ENCODE results near the gene PDE9A.

PDE9A gene

DNA sequence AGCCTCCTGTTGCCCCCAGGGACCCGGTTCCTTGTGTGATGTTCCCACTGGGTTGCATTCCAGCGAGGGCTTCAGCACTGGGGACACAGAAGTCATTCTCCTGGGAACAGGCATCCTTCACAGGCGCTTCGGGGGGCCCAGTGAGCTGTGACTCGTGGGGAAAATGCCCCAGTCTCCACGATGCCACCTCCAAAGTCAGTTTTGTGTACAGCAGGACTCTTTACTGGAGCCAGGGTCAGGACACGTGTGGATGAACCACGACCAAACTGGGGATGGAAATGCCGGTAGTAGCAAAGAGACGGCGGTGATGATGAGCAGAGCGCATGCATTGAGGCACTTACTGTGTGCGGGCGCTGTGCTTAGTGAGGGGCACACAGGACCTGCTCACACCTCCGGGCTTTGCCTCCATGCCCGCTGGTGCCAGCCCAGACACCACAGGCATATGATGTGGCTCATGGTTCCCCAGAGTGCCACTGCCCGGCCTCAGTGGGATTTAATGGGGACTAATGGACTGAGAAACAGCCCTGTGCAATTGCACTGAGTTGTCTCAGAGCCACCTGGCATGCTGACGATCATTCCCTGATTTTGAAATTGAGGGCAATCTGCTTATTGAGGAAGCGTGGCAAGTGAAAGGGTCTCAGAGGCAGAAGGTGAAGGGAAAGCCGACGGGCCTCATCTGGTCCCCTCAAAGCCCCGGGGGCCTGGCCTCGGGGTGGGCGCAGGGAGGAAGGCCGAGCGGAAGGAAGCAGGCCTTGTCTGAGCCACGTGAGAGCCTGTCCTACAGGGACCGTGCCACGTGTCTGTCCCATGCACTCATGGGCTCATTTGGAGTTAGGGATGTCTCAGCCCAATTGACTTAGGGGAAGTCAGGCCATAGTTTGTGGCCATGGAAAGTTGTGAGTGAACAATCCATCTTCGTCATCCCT, 91.4 kb downstream of the PDE9A start:
- no peak for DNase-seq

- DNase-seq, result no peak
Measured at GRCh38 chr21:42745511-42746239, 92.3 kb downstream of the PDE9A start.

DNA sequence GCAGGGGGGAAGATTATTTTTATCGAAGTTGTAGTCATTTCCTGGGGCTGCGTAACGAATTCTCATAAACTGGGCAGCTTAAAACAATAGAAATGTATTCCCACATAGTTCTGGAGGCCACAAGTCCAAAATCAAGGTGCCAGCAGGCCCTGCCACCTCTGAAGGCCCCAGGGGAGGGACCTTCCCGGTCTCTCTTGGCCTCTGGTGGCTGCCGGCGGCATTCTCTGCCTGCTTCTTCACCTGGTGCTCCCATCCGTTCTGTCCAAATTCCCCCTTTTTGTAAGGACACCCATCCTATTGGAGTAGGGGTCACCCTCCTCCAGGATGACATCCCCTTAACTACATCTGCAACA, 92.8 kb downstream of the PDE9A start:
- DNase-seq, result no peak

DNA sequence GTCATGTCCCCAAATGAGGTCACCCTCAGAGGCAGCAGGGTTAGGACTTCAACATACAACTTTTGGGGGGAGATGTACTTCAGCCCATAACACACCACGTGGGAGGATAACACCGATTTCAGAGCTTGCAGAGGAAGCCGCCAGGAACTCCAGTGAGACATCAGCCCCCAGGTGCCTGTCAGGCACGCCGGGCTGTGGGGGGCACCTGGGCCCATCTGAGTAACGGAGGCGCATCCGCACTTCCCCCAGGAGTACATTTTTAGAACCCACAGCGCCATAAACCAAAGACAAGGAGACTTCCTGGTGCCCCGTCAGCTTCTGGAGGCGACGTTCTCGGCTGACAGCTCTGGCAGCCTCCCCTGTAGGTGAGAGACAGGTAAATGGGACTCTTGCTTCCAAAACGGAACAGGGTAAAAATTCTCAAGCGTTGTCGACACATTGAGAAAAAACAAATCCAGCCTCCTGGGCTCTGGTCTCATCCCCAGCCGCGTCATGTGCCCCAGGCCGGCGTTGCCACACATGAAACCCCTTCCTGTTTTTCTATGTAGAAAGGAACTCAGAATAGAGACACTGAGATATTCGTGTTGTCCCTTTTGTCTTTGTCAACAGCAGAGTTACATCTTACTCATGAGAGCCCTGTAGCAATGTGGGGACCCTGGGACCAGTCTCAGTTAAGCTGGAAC, 93.3 kb downstream of the PDE9A start:
- no peak for DNase-seq

DNA sequence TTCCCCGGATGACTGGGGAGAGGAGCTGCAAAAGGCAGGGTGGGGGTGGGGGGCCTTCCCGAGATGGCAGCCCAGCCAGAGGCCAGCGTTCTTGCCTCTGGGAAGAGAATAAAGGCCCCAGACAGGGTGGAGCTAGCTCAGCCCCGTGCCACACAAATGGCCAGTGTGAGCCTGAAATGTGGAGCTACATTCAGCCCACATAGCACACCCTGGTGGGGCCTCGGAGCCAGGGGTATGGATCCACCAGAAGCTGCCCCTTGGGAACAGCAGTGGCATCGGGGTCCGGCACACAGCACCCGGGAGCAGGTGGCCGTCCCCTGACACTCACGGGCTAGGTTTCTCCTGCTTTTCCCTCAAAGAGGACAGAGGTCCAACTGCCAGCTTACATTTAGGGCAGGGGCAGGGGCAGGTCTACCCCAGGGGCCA, 93.9 kb downstream of the PDE9A start:
- DNase-seq, result no peak

GRCh38 chr21:42747746-42748351, 94.4 kb downstream of the PDE9A start:
- no peak for DNase-seq

DNA sequence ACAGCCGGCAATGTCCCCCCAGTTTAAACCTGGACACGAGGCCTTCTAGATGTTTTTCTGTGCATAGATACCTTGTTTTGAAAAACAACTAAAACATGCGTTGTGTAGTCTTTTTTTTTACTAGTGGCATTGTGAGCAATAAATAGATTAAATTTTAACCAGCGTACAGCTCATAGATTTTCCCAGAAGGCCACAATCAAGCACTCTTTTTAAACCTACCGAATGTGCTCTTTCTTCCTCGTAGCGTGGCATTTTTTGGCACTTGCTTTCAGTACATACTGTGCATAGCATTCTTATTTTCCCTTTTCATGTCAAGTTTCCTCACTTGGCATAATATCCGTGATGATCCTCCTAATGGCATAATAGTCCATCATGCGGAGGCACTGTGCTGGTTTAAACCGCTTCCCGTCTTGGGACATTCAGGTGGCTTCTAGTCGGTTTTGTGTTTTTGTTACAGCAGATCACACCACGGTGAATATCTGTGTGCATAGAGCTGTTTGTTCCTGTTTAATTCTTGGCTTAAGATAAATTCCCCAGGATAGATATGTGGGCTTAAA, 95.3 kb downstream of the PDE9A start:
- no peak for DNase-seq

DNA sequence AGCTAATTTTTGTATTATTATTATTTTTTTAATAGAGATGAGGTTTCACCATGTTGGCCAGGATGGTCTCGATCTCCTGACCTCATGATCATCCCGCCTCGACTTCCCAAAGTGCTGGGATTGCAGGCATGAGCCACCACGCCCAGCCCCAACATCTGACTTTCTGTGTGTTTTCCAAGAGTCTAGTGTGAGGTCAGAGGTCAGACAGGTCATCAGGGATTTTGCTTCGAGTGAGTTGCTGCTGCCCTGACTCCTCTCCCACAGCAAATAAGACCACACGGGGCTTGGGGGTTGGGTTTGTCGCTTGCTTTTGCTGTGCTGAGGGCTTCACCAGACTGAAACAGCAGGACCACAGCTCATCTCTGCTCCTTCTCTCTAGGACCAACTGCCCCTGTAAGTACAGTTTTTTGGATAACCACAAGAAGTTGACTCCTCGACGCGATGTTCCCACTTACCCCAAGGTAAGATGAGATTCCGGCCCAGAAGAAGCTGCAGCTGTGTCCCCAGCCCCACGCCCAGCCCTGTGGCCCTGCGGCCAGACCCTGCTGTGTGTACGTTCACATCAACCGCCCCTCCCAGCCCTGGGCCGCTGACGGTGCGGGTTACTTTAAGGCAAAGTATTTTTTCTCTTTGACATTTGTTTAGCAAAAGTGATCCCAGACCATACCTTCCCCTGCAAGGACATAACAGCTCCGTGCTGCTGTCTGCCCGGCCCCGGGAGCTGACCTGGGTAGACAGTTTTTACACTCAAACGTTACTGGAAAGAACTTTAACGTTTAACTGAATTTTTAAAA, 97.5 kb downstream of the PDE9A start:
- no peak for DNase-seq

GRCh38 chr21:42751866-42752265, 98.4 kb downstream of the PDE9A start:
- DNase-seq, result no peak

DNA sequence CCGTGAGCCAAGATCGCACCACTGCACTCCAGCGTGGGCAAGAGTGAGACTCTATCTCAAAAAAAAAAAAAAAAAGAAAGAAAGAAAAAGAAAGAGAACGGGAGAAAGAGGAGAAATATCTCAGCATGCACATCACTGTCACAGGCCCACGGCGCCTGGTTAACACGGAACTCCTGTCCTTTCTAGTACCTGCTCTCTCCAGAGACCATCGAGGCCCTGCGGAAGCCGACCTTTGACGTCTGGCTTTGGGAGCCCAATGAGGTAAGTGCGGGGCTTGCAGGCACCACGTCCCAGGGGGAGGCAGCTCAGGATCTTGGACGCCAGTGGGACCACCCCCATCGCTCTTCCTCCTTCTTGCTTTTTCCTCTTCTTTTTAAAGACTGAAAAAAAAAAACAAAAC, 100.4 kb downstream of the PDE9A start:
- DNase-seq, result no peak

DNA sequence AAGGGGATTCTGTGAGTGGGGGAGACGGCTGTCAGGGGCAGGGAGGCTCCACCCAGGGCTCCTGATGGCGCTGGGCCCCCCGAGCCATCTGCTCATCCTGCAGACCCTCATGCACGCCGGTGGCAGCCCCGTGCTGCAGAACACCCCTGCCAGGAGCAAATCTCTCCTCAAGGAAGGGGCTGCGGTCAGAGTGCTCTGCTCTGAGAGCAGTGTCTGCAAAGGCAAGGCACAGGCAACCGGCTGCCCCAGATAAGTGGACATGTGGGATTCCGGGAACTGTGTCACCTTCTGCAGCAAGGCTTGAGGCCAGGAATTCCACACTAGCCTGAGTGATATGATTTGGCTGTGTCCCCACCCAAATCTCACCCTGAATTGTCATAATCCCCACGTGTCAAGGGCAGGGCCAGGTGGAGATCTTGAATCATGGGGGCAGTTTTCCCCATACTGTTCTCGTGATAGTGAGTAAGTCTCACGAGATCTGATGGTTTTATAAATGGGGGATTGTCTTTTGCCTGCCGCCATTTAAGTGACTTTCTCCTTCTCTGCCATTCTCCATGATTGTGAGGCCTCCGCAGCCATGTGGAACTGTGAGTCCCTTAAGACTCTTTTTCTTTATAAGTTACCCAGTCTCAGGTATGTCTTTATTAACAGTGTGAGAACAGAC, 101.0 kb downstream of the PDE9A start:
- no peak for DNase-seq

DNA sequence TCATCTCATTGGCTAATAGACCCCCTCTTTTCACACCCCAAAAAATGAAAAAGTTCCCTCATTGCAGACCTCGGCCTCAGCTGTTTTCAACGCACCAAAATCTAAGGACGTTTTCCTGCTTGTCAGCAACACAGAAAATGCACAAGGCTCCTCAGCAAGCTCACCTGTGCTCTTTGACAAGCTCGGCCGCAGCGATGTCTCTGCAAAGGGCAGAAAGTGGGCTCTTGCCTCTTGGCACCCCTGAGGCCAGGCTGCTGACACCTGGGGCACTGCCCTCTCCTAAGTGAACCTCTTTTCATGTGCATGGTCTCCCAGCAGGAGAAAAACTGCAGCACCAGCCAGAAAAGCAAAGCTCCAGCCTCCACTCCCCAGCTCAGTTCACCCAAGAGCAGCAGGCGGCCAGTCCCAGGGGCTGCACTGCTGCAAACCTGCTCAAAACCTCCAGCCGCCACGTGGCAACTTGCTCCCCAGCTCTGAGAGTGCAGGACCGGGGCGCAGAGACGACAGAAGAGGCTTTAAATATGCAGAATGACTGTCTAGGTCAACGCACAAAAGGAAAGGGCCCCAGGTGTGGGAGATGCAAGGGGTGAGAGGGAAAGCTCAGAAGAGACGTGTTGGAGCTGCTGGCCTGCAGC, 101.7 kb downstream of the PDE9A start:
- DNase-seq, result no peak

DNA sequence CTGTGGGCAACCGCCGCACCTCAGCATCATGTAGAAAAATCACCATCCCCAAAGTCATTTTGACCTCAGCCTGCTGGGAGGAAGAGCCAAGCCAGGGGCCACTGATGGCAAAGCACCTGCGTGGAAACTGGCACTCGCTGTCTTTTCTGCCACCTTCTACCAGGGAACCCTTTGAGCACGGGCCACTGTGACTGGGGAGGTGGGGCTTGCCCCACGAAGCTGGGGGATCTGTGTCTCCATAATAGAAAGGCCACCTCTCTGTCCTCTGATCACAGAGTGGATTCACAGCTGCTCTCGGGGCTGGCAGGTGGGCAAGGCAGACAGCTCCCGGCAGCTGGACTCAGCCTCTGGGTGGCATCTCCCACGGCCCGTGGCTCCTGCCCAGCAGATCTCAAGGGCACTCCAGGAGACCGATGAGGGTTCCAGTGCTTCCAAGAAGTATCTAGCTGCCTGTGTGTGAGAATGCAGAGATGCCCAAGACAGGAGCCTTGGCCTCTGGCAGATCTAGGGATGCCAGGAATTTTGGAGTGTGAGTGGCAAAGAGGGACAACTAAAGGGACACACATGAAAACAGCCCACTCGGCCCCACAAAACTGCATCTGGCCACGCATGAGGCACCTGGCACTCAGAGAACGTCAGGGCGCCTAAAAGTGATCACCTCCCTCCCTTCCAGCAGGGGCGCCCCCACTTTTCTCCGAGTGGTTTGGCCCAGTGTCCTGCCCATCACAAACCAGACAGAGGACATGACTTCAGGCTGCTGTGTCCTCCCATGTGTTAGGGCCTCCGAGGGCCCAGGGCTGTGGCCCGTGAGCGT, 102.6 kb downstream of the PDE9A start:
- no peak for DNase-seq

DNA sequence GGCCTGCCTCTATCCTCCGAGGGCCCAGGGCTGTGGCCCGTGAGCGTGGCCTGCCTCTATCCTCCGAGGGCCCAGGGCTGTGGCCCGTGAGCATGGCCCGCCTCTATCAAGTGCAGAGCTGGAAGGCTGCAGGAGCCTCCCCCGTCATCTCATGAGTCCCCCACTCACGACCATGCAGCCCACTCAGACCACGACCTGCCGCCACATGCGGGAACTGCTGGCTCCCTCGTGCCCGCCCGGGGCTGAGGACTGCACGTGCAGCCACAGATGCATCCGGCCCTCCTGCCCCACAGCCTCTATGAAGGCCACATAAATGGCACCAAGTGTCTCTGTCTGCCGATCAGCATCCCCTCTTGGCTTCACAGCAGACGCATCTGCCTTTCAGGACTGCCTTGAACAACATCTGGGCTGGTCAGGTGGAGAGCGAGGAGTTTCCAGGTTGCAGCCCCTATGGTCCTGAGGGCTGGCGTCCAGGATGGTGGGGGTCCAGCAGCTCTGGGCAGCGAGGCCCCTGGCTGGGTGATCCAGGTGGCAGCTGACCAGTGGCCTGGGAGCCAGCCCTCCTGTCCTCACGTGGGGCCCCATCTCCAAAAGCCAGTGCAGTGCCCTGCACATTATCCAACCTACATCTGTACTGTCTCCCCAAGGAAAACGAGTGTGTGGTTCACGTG, 103.3 kb downstream of the PDE9A start:
- no peak for DNase-seq

GRCh38 chr21:42757422-42757821, 104.0 kb downstream of the PDE9A start:
- no peak for DNase-seq

- no peak for DNase-seq
Measured at GRCh38 chr21:42757826-42758655, 104.6 kb downstream of the PDE9A start.

DNA sequence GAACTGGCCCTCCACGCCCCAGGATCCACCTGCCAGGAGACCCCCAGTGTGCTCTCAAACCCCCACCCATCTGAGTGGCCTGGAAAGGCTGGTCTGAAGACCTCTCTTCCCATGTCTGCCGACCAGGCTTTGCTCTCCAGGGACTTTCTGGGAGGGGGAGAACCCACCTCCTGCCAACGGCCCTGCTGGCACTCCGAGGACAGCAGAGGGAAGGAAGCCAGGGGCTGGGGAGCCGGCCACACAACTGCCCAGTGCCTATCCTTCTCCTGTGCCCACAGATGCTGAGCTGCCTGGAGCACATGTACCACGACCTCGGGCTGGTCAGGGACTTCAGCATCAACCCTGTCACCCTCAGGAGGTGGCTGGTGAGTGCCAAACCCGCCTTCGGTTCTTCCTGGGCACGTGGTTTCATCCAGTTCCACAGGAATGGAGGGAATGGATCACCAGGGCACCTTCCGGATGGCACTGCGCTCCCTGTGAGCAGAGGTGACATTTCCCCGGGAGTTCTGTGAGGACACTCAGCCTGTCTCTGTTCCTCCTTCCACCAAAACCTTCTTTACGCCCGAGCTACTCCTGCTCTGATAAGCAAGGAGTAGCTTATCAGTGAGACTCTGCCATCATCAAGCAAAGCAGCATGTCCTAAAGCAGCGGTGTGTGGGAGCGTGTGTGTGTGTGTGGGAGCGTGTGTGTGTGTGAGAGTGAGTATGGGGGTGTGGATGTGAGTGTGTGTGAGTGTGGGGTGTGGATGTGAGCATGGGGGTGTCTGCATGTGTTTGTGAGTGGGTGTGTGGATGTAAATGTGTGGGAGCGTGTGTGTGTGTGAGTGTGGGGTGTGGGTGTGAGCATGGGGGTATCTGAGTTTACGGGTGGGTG, 105.5 kb downstream of the PDE9A start:
- no peak for DNase-seq

GRCh38 chr21:42759594-42759927, 106.1 kb downstream of the PDE9A start:
- no peak for DNase-seq

Measured in right forelimb (tissue), 1 donor.